Activated T-helper 2 cell treated with anti-CD3 and anti-CD28 coated beads, Interferon-gamma antibody, Interleukin-2, Interleukin-4, amounts not matched to agents 10 μg/mL and 5 μg/mL and 100 μg/mL, durations not matched to agents 14 hours and 24 hours and 36 hours (primary cell): Measurements from ENCODE around the gene WNT9A. TPM values are rescaled to one million over a fixed set of nuclear protein-coding genes. Genes with fewer than 3 reads are reported as not detected.

Experiments
- DNase-seq: peaks from one replicate; pipeline ENCODE4 v3.0.0; 2021; ENCODE audit warnings: low spot score
- H3K27ac Mint-ChIP-seq: one replicate; pipeline ENCODE4 v1.8.0; 2021; ENCODE audit warnings: mixed read lengths
- H3K27me3 Mint-ChIP-seq: one replicate; pipeline ENCODE4 v1.8.0; 2021; ENCODE audit warnings: low read depth, mixed read lengths
- H3K36me3 Mint-ChIP-seq: one replicate; pipeline ENCODE4 v1.8.0; 2021; ENCODE audit warnings: low read depth, mixed read lengths
- H3K4me1 Mint-ChIP-seq: one replicate; pipeline ENCODE4 v1.8.0; 2021; ENCODE audit warnings: low read depth, mixed read lengths
- H3K4me3 Mint-ChIP-seq: one replicate; pipeline ENCODE4 v1.8.0; 2021; ENCODE audit warnings: low read depth, mild to moderate bottlenecking, moderate library complexity, mixed read lengths
- H3K9me3 Mint-ChIP-seq: one replicate; pipeline ENCODE4 v1.8.0; 2021; ENCODE audit warnings: mixed read lengths
- intact Hi-C: fragments of 100-400 bp; cut with micrococcal nuclease; formaldehyde crosslinking; loops from one replicate; pipeline ENCODE4 v1.15.1; 2023
- total RNA-seq: library from RNA; stranded (reverse); gene quantifications from 2 replicates; pipeline ENCODE4 v1.2.3, GENCODE V29; 2022

Gene WNT9A
- total RNA-seq, 1 donor from 2014 or later = 0.05 TPM

- H3K4me3 Mint-ChIP-seq = no peak overlapping the region
- H3K36me3 Mint-ChIP-seq = no peaks in the 10 kb centered on the region
- no peak for DNase-seq
- no peaks in the 10 kb centered on the region for H3K9me3 Mint-ChIP-seq
- intact Hi-C loops = no loop called here
- no peak overlapping the region for H3K27ac Mint-ChIP-seq
- H3K27me3 Mint-ChIP-seq = peaks cover 4% of the 10 kb centered on the region
- H3K4me1 Mint-ChIP-seq = no peaks in the 10 kb centered on the region
Observed at GRCh38 chr1:227928811-227929375, 18.8 kb downstream of the WNT9A start.

GRCh38 chr1:227927971-227928741 is 19.6 kb downstream of the WNT9A start:
- Mint-ChIP-seq H3K27ac (no peak overlapping the region), H3K27me3 (peaks cover 4% of the 10 kb centered on the region), H3K36me3 (no peaks in the 10 kb centered on the region), H3K9me3 (no peaks in the 10 kb centered on the region), H3K4me1 (no peaks in the 10 kb centered on the region), H3K4me3 (no peak overlapping the region)
- intact Hi-C loops = no loop called here
- DNase-seq = no peak

- Mint-ChIP-seq H3K4me1 (no peaks in the 10 kb centered on the region), H3K9me3 (no peaks in the 10 kb centered on the region), H3K27me3 (peaks cover 4% of the 10 kb centered on the region), H3K36me3 (no peaks in the 10 kb centered on the region), H3K4me3 (no peak overlapping the region), H3K27ac (no peak overlapping the region)
- DNase-seq = no peak
- intact Hi-C loops = no loop called here
Observed at GRCh38 chr1:227926896-227927885, 20.5 kb downstream of the WNT9A start.

GRCh38 chr1:227926216-227926791 is 21.4 kb downstream of the WNT9A start:
- intact Hi-C loops = no loop called here
- DNase-seq = no peak
- H3K36me3 Mint-ChIP-seq = no peaks in the 10 kb centered on the region
- no peak overlapping the region for H3K4me3 Mint-ChIP-seq
- peaks cover 4% of the 10 kb centered on the region for H3K27me3 Mint-ChIP-seq
- no peak overlapping the region for H3K27ac Mint-ChIP-seq
- no peaks in the 10 kb centered on the region for H3K9me3 Mint-ChIP-seq
- H3K4me1 Mint-ChIP-seq = no peaks in the 10 kb centered on the region

GRCh38 chr1:227925582-227926198 is 22.0 kb downstream of the WNT9A start:
- H3K4me3 Mint-ChIP-seq = no peak overlapping the region
- no peaks in the 10 kb centered on the region for H3K27me3 Mint-ChIP-seq
- no peaks in the 10 kb centered on the region for H3K9me3 Mint-ChIP-seq
- no peaks in the 10 kb centered on the region for H3K36me3 Mint-ChIP-seq
- DNase-seq = no peak
- intact Hi-C loops = no loop called here
- H3K4me1 Mint-ChIP-seq = no peaks in the 10 kb centered on the region
- H3K27ac Mint-ChIP-seq = no peak overlapping the region

- no peak for DNase-seq
- intact Hi-C loops = no loop called here
- Mint-ChIP-seq H3K36me3 (no peaks in the 10 kb centered on the region), H3K4me3 (no peak overlapping the region), H3K27ac (no peak overlapping the region), H3K27me3 (no peaks in the 10 kb centered on the region), H3K9me3 (no peaks in the 10 kb centered on the region), H3K4me1 (no peaks in the 10 kb centered on the region)
Observed at GRCh38 chr1:227924833-227925574, 22.7 kb downstream of the WNT9A start.

- Mint-ChIP-seq H3K4me1 (no peaks in the 10 kb centered on the region), H3K4me3 (no peak overlapping the region), H3K9me3 (no peaks in the 10 kb centered on the region), H3K36me3 (no peaks in the 10 kb centered on the region), H3K27me3 (no peaks in the 10 kb centered on the region), H3K27ac (no peak overlapping the region)
- intact Hi-C loops = no loop called here
- DNase-seq = no peak
Observed at GRCh38 chr1:227924168-227924832, 23.4 kb downstream of the WNT9A start.

GRCh38 chr1:227923353-227924167 is 24.2 kb downstream of the WNT9A start:
- Mint-ChIP-seq H3K9me3 (no peaks in the 10 kb centered on the region), H3K27ac (no peak overlapping the region), H3K27me3 (no peaks in the 10 kb centered on the region), H3K4me1 (no peaks in the 10 kb centered on the region), H3K4me3 (no peak overlapping the region), H3K36me3 (no peaks in the 10 kb centered on the region)
- intact Hi-C loops = no loop called here
- DNase-seq = no peak

GRCh38 chr1:227922501-227923352 is 25.0 kb downstream of the WNT9A start:
- Mint-ChIP-seq H3K27ac (no peak overlapping the region), H3K36me3 (no peaks in the 10 kb centered on the region), H3K4me3 (no peak overlapping the region), H3K9me3 (no peaks in the 10 kb centered on the region), H3K27me3 (no peaks in the 10 kb centered on the region), H3K4me1 (no peaks in the 10 kb centered on the region)
- intact Hi-C loops = no loop called here
- DNase-seq = no peak

GRCh38 chr1:227921461-227922185 is 26.1 kb downstream of the WNT9A start:
- no peaks in the 10 kb centered on the region for H3K4me1 Mint-ChIP-seq
- no peaks in the 10 kb centered on the region for H3K9me3 Mint-ChIP-seq
- no peak overlapping the region for H3K4me3 Mint-ChIP-seq
- intact Hi-C loops = no loop called here
- no peaks in the 10 kb centered on the region for H3K36me3 Mint-ChIP-seq
- no peak overlapping the region for H3K27ac Mint-ChIP-seq
- H3K27me3 Mint-ChIP-seq = no peaks in the 10 kb centered on the region
- no peak for DNase-seq
